ENCODE data around the gene PRICKLE3. TPM values are rescaled to one million over a fixed set of nuclear protein-coding genes. Genes with fewer than 3 reads are reported as not detected.
"Not testable (repeated sequence)": the region's sequence is repeated elsewhere in the genome, so short reads cannot be mapped to it uniquely, and the experiment has no call there.

Gene PRICKLE3
- total RNA-seq, 1 donor from 2014 or later = 16.4 TPM

GRCh38 chrX:49133759-49134158, 52.4 kb downstream of the PRICKLE3 start:
- no peak overlapping the region for H3K27ac ChIP-seq
- no peak for DNase-seq
- TF ChIP-seq CTCF (IDR thresholded peaks at IDR 0.05) = no peak
- H3K4me3 ChIP-seq = no peak overlapping the region
- H3K4me1 ChIP-seq = no peaks in the 10 kb centered on the region
- ATAC-seq = no peak
- H3K36me3 ChIP-seq = no peaks in the 10 kb centered on the region
- intact Hi-C loops (cut with DNase I) = no loop called here
- H3K27me3 ChIP-seq = no peaks in the 10 kb centered on the region
- no peaks in the 10 kb centered on the region for H3K9me3 ChIP-seq

- intact Hi-C loops (cut with DNase I) = not testable (repeated sequence)
Measured at GRCh38 chrX:49132275-49132674, 53.9 kb downstream of the PRICKLE3 start.

GRCh38 chrX:49129427-49129826, 56.7 kb downstream of the PRICKLE3 start:
- no peak overlapping the region for H3K4me3 ChIP-seq
- H3K27ac ChIP-seq = no peak overlapping the region
- ATAC-seq (peak; percentile 26), DNase-seq (no peak)
- no peaks in the 10 kb centered on the region for H3K27me3 ChIP-seq
- H3K9me3 ChIP-seq = no peaks in the 10 kb centered on the region
- H3K4me1 ChIP-seq = no peaks in the 10 kb centered on the region
- intact Hi-C loops (cut with DNase I) = no loop called here
- TF ChIP-seq CTCF (IDR thresholded peaks at IDR 0.05) = no peak
- no peaks in the 10 kb centered on the region for H3K36me3 ChIP-seq

More at GRCh38 chrX:49132275-49132674, 53.9 kb downstream of the PRICKLE3 start:
- not testable (repeated sequence) for H3K4me1 ChIP-seq, DNase-seq, H3K4me3 ChIP-seq, H3K9me3 ChIP-seq, ATAC-seq, H3K27me3 ChIP-seq, H3K36me3 ChIP-seq, H3K27ac ChIP-seq

- DNase-seq; intact Hi-C loops (cut with DNase I): not testable (repeated sequence)
Measured at GRCh38 chrX:49127742-49128258, 58.4 kb downstream of the PRICKLE3 start.

More at GRCh38 chrX:49127742-49128258, 58.4 kb downstream of the PRICKLE3 start:
- H3K4me1 ChIP-seq, H3K36me3 ChIP-seq, ATAC-seq, H3K4me3 ChIP-seq, H3K9me3 ChIP-seq, H3K27ac ChIP-seq, H3K27me3 ChIP-seq: not testable (repeated sequence)

Other genes with a start within 250 kb of the PRICKLE3 start
- gene OTUD5, start 228.8 kb downstream of the PRICKLE3 start, total RNA-seq = 42.6 TPM
- 1.2 TPM for gene KCND1, start 214.5 kb downstream of the PRICKLE3 start, total RNA-seq
- gene GRIPAP1, start 184.1 kb downstream of the PRICKLE3 start, total RNA-seq = 52.8 TPM
- gene TFE3, start 143.0 kb downstream of the PRICKLE3 start, total RNA-seq = 62.4 TPM
- 10.8 TPM for gene CCDC120, start 127.4 kb downstream of the PRICKLE3 start, total RNA-seq
- 17.3 TPM for gene PRAF2, start 112.4 kb downstream of the PRICKLE3 start, total RNA-seq
- gene WDR45, start 106.5 kb downstream of the PRICKLE3 start, total RNA-seq = 63.2 TPM
- 19.3 TPM for gene GPKOW, start 62.6 kb downstream of the PRICKLE3 start, total RNA-seq
- 7.1 TPM for gene MAGIX, start 23.6 kb downstream of the PRICKLE3 start, total RNA-seq
- gene PLP2, start 14.5 kb downstream of the PRICKLE3 start, total RNA-seq = 90.9 TPM
- gene SYP, start 13.8 kb upstream of the PRICKLE3 start, total RNA-seq = 3.5 TPM
- gene CACNA1F, start 47.0 kb upstream of the PRICKLE3 start, total RNA-seq = 1.4 TPM
- 17.4 TPM for gene CCDC22, start 49.1 kb upstream of the PRICKLE3 start, total RNA-seq
- gene FOXP3, start 78.3 kb upstream of the PRICKLE3 start, total RNA-seq = 0.35 TPM
- gene PPP1R3F, start 83.4 kb upstream of the PRICKLE3 start, total RNA-seq = 6.0 TPM
- gene GAGE10, start 117.3 kb upstream of the PRICKLE3 start, total RNA-seq = not detected
- not detected for gene GAGE12J, start 135.7 kb upstream of the PRICKLE3 start, total RNA-seq
- gene GAGE13, start 145.2 kb upstream of the PRICKLE3 start, total RNA-seq = not detected